ENCODE measurements around the gene TMEM143.

TMEM143 gene

DNA sequence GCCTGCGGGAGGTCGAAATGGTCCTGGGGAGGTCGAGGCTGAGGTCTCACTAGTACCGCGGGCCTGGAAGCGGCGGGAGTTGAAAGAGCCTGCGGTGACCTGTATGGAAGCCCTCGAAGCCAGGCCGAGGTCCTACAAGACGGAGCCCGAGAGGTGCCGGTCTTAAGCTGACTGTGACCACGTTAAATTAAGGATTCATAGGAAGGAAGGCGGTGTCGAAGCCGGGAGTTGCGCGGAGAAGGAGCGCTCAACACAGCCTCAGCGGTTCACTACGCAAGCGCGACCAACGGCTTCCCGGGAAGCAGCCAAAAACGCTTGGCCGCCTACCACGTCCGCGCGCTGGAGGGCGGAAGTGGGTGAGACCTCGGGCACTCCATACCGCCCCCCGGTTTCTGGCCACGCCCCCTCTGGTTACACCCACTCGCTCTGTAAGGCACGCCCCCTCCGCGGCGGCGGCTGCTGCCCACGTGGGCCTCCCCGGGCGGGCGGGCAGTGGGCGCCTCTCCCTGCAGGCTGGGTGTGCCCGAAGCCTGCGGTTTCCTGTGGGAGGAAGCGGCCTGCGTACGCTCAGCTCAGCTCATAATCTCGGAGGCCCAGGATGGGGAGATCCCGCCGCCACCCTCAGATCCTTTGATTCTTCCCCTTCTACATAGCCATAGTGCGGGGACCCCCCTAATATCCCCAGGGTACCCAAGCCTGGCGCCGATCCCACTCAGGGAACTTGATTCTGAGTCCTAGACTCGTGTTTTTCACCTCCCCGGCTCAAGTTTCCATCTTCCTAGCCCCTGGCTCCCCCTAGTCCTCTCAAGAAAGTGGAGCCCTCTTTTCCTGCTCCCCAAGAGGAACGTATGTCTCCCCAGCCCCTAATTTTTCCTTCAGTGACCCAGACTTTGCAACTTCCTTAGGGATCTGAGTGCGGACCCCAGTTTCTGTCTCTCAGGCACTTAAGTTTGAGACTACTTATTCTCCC lies 41.8 kb downstream of the TMEM143 start:
- TF ChIP-seq USF1 (IDR thresholded peaks at IDR 0.05) (peak; percentile 90), EP300 (IDR thresholded peaks at IDR 0.05; ENCODE audit: borderline replicate concordance) (peak; percentile 31; the same call in 1 of the 2 replicates), EGR1 (IDR thresholded peaks at IDR 0.05) (peak; percentile 93), REST (IDR thresholded peaks at IDR 0.05; ENCODE audit: low read depth) (no peak), MAX (IDR thresholded peaks at IDR 0.05) (peak; percentile 92), ZBTB7A (IDR thresholded peaks at IDR 0.05; ENCODE audit: low read depth) (no peak), TCF12 (IDR thresholded peaks at IDR 0.05; ENCODE audit: low read depth) (peak; percentile 65; the same call in 1 of the 2 replicates), NFIC (IDR thresholded peaks at IDR 0.05) (peak; percentile 38; the same call in 1 of the 2 replicates), YY1 (IDR thresholded peaks at IDR 0.05; ENCODE audit: low read depth) (0 out of 2 replicates have a peak, but pooled peaks have one; percentile 2), TAF1 (IDR thresholded peaks at IDR 0.05; ENCODE audit: low read depth) (peak; percentile 35; the same call in 1 of the 2 replicates), TEAD4 (IDR thresholded peaks at IDR 0.05) (peak; percentile 19; the same call in 1 of the 2 replicates), FOXM1 (IDR thresholded peaks at IDR 0.05; ENCODE audit: borderline replicate concordance, low read depth) (peak; percentile 19; the same call in 1 of the 2 replicates), CEBPB (IDR thresholded peaks at IDR 0.05) (no peak)

GRCh38 chr19:48321372-48321621 lies 42.4 kb downstream of the TMEM143 start:
- TF ChIP-seq RAD21 (IDR thresholded peaks at IDR 0.05; ENCODE audit: low read depth) = no peak
- no peak for TF ChIP-seq MAX (IDR thresholded peaks at IDR 0.05)
- 0 out of 2 replicates have a peak, but pooled peaks have one; percentile 7 for TF ChIP-seq CREB1 (IDR thresholded peaks at IDR 0.05; ENCODE audit: low read depth)
- no peak for TF ChIP-seq FOXM1 (IDR thresholded peaks at IDR 0.05; ENCODE audit: borderline replicate concordance, low read depth)
- no peak for TF ChIP-seq TAF1 (IDR thresholded peaks at IDR 0.05; ENCODE audit: low read depth)
- no peak for TF ChIP-seq EGR1 (IDR thresholded peaks at IDR 0.05)
- peak; percentile 84 for TF ChIP-seq ZBTB7A (IDR thresholded peaks at IDR 0.05; ENCODE audit: low read depth)
- peak; percentile 5; the same call in 1 of the 2 replicates for TF ChIP-seq YY1 (IDR thresholded peaks at IDR 0.05; ENCODE audit: low read depth)

- TF ChIP-seq YY1 (IDR thresholded peaks at IDR 0.05; ENCODE audit: low read depth) = no peak
- no peak for TF ChIP-seq NFIC (IDR thresholded peaks at IDR 0.05)
- peak; percentile 89 for TF ChIP-seq RAD21 (IDR thresholded peaks at IDR 0.05; ENCODE audit: low read depth)
- TF ChIP-seq EGR1 (IDR thresholded peaks at IDR 0.05) = no peak
- TF ChIP-seq ZBTB7A (IDR thresholded peaks at IDR 0.05; ENCODE audit: low read depth) = no peak; the same call in 1 of the 2 replicates
- no peak for TF ChIP-seq FOXM1 (IDR thresholded peaks at IDR 0.05; ENCODE audit: borderline replicate concordance, low read depth)
- TF ChIP-seq EP300 (IDR thresholded peaks at IDR 0.05; ENCODE audit: borderline replicate concordance) = no peak
These were observed 43.8 kb downstream of the TMEM143 start for GRCh38 chr19:48319647-48320541.

DNA sequence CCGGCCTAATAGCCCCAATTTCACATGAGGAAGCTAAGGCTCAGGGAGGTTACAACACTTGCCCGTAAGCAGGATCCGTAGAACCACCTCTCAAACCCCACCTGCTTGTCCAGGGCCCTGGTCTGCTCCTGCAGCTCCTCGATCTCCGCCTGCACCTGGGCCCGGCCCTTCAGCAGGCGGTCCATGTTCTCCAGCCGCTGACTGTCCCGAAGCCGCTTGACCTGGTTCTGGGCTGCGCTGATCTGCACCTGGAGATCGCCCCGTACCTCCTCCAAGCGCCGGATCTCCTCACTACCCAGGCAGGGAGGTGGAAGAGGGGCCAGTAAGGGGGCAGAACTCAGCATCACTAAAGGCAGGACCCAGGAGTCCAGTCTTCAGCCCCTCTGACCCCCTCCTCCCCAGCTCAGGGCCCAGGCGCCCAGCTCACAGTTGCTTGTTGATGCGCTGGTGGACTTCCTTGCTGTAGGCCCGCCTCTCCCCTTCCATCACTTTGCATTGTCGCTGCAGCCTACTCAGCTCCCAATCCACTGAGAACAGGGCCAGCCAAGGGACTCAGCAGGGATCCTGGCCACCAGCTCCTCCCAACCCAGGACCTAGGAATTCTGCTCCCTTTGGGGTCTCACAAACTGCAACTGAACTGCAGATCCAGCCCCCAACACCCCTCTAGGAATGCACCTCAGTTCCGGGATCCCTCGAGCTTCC lies 45.3 kb downstream of the TMEM143 start:
- TF ChIP-seq EGR1 (IDR thresholded peaks at IDR 0.05) (no peak), CEBPB (IDR thresholded peaks at IDR 0.05) (no peak), NFIC (IDR thresholded peaks at IDR 0.05) (no peak), ZBTB7A (IDR thresholded peaks at IDR 0.05; ENCODE audit: low read depth) (no peak), RAD21 (IDR thresholded peaks at IDR 0.05; ENCODE audit: low read depth) (no peak), USF1 (IDR thresholded peaks at IDR 0.05) (no peak), TCF12 (IDR thresholded peaks at IDR 0.05; ENCODE audit: low read depth) (no peak), REST (IDR thresholded peaks at IDR 0.05; ENCODE audit: low read depth) (no peak), FOXM1 (IDR thresholded peaks at IDR 0.05; ENCODE audit: borderline replicate concordance, low read depth) (no peak), TAF1 (IDR thresholded peaks at IDR 0.05; ENCODE audit: low read depth) (no peak), EP300 (IDR thresholded peaks at IDR 0.05; ENCODE audit: borderline replicate concordance) (no peak), YY1 (IDR thresholded peaks at IDR 0.05; ENCODE audit: low read depth) (no peak)

Measured in Ishikawa (cell line).